ENCODE data around the gene DCAF16.
"Not testable (repeated sequence)": the region's sequence is repeated elsewhere in the genome, so short reads cannot be mapped to it uniquely, and the experiment has no call there.

DCAF16 gene

DNA sequence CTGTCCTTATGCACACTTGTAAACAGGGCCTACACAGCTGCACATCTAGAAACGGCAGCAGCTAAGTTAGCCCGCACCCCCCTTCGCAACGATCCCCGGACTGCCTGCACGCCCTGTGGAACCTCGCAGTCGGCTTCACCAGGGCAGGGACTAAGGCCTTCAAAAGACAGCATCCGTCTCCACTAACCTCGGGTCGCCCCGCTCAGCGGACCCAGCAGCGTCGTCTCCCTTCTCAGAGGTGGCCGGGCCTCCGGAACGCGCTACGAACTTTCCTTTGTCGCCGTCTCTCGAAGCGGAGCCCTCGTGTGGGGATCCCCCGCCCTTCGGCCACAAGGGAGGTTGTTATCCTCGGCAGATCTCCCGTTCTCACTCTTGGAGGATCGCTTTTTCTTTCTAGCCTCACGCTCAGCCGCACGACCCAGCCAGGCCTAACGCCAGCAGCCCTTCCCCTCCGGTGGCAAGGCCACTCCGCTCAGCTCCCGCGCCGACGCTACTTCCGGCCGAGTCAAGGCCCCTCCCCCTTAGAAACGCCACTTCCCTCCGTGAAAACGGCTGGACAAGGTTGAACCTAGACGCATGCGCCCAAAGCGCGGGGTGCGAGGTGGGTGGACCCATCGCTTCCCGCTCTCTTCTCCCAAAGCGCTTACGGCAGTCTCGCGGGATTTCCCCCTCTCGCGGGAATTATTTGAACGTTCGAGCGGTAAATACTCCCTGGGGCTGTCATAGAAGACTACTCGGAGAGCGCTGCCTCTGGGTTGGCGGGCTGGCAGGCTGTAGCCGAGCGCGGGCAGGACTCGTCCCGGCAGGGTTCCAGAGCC lies at the start of gene DCAF16, which contains the start of gene NCAPG:
Gene DCAF16 (minus strand): TSS at position 498 of the 818 bp plus-strand sequence. CDS start 6,616 bp downstream, outside the sequence.
Gene NCAPG (plus strand): TSS at position 720 of the 818 bp plus-strand sequence. CDS start 99 bp downstream, outside the sequence.
- DNase-seq (ENCODE audit: low read depth, low spot score), result peak; percentile 93
- H3K27ac ChIP-seq, result peak within 1 kb of the TSS; percentile 86

DNA sequence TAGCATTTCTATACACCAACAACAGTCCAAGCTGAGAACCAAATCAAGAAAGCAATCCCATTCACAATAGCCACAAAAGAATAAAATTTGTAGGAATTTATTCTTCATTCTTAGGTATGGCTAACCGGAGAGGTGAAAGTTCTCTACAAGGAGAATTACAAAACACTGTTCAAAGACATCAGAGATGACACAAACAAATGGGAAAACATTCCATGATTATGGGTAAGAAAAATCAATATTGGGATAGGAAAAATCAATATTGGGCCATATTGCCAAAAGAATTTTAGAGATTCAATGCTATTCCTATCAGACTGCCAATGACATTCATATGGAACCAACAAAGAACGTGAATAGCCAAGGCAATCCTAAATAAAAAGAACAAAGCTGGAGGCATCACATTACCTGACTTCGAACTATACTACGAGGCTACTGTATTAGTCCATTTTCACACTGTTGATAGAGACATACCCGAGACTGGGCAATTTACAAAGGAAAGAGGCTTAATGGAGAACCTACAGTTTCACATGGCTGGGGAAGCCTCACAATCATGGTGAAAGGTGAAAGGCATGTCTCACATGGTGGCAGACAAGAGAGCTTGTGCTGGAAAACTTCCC lies 49.3 kb upstream of the DCAF16 start:
- H3K27ac ChIP-seq, result no peak overlapping the region

DNA sequence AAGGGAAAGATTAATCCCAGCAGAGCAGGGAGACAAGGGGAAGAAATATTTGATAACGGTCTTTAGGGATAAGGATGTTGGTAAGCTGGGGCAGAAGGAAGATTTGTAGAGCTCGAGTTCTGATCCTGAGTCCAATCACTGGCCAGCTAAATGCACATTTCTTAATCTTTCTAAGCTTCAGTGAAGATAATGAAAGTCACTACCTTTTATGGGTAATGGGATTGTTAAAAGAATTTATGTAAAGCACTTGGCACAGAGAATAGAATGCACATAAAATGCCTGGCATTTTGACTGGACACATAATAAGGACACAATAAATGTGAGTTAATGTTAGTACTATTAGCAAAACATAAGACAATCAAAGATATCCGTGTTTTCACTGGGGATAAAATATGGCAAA lies 43.5 kb upstream of the DCAF16 start:
- DNase-seq (ENCODE audit: low read depth, low spot score), result no peak

More for the DNA sequence above, 49.3 kb upstream of the DCAF16 start:
- DNase-seq (ENCODE audit: low read depth, low spot score), result no peak

DNA sequence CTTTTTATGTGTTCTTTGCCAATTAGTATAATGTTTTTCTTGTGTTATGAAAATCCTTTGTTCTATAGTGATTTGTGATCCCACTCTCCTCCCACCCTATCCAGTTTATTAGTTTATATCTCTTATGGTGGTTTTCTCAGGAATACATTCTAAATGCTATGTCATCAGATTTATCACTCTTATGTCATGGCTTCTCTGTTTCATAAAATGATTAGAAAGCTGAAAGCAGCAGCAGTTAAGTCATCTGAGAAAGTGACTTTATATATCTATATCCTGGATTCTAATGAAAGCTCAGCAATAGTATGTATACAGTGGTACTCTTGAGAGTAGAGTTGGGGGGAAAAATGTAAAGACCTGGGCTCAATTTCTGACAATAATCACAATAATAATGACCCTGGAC lies 41.4 kb upstream of the DCAF16 start:
- H3K27ac ChIP-seq, result no peak overlapping the region
- DNase-seq (ENCODE audit: low read depth, low spot score), result no peak

More for the DNA sequence above, 43.5 kb upstream of the DCAF16 start:
- H3K27ac ChIP-seq, result no peak overlapping the region

DNA sequence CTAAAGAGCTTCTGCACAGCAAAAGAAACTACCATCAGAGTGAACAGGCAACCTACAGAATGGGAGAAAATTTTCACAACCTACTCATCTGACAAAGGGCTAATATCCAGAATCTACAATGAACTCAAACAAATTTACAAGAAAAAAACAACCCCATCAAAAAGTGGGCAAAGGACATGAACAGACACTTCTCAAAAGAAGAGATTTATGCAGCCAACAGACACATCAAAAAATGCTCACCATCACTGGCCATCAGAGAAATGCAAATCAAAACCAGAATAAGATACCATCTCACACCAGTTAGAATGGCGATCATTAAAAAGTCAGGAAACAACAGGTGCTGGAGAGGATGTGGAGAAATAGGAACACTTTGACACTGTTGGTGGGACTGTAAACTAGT lies 39.7 kb upstream of the DCAF16 start:
- not testable (repeated sequence) for H3K27ac ChIP-seq; DNase-seq (ENCODE audit: low read depth, low spot score)

DNA sequence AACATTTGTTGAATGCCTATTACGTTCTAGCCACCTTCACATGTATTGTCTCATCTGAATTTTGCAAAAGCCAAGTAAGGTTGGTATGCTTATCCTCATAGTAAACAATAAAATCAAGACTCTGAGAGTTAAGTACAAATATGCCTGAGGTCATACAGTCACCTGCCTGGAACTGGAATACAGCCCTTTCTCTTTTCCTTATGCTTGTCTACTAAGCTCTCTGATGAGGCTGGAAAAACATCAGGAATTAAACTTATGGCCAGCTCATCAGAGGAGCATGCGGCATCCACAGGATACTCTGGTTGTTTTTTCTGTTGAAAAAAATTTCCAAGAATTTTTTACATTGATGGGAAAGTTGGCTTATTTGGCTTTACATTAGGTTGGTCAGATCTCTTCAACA lies 35.7 kb upstream of the DCAF16 start:
- no peak overlapping the region for H3K27ac ChIP-seq

DNA sequence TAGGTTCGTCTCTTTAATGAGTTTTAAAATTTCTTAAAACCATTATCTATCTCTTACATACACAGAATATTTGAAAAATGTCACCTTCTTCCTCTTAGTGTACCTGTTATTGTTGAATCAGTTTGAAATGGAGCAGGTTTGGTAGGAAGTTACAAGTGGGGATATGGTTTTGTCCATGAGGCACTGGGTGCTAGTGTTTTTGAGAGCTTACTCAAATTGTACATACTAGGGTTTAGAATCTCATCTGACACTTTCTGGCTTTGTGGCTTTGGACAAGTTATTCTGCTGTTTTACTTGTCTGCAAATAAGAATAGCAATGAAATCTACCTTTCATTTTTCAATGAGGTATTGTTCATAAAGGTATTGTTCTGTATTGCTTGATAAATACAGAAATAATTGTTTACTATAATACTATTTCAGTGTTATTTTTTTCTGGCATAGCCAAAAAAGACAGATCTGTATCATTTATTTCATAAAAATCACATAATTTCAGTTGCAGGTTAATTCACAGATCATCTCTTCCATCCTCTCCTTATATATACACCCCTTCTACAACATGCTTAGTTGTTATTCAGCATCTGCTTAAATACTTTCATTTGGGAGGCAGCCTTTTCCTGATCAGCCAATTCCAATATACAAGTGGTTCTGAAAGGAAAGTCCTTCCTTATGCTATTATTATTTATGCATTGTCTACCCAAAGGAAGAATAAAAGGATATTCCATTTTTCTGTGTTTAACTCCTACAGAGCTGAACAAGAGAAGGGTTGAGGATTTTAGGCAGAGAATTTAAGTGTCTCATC lies 13.5 kb upstream of the DCAF16 start:
- DNase-seq (ENCODE audit: low read depth, low spot score), result no peak
- no peak overlapping the region for H3K27ac ChIP-seq

More for the DNA sequence above, 35.7 kb upstream of the DCAF16 start:
- peak; percentile 5 for DNase-seq (ENCODE audit: low read depth, low spot score)

DNA sequence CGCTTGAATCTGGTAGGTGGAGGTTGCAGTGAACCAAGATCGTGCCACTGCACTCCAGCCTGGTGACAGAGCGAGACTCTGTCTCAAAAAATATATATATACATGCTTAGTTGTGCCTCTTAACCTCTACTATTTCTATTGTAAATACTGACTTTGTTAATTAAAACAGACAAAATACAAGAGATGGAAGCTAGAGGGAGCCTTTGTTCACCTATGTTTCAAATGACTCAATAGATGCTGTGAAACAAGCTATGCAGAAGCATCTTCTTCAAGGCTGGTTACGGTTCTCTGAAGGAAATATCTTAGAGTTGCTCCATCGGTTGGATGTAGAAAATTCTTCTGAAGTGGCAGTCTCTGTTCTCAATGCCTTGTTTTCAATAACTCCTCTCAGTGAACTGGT lies 6.5 kb upstream of the DCAF16 start:
- no peak for DNase-seq (ENCODE audit: low read depth, low spot score)
- no peak overlapping the region for H3K27ac ChIP-seq

DNA sequence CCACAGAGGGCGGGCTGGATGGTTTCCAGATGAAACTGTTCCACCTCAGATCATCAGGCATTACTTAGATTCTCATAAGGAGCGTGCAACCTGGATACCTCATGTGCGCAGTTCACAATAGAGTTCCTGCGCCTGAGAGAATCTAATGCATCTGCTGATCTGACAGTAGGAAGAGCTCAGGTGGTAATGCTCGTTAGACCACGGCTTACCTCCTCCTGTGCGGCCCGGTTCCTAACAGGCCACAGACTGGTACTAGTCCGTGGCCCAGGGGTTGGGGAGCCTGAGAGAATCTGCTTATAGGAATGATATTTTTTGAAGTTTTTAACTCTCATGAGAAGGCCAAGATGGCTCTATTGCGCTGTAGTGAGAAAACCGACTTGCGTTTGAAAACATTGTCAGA lies 5.6 kb upstream of the DCAF16 start:
- DNase-seq (ENCODE audit: low read depth, low spot score), result no peak
- no peak overlapping the region for H3K27ac ChIP-seq

DNA sequence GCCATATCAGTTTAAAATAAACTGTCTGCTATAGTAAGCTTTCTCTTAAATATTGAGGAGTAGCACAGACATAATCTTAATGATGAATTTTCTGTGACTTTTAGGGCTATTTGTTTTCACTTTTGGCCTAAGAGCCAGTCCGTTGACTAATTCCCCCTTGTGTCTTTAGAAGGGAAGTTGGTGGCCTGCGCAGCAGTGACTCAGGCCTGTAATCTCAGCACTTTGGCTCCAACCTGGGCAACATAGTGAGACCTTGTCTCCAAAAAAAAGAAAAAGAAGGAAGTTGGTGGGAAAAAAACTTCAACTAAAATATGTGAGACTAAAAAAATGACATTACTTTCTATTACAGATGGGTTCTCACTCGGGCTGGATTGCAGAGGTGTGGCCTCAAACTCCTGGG lies 3.6 kb upstream of the DCAF16 start:
- no peak overlapping the region for H3K27ac ChIP-seq
- no peak for DNase-seq (ENCODE audit: low read depth, low spot score)

DNA sequence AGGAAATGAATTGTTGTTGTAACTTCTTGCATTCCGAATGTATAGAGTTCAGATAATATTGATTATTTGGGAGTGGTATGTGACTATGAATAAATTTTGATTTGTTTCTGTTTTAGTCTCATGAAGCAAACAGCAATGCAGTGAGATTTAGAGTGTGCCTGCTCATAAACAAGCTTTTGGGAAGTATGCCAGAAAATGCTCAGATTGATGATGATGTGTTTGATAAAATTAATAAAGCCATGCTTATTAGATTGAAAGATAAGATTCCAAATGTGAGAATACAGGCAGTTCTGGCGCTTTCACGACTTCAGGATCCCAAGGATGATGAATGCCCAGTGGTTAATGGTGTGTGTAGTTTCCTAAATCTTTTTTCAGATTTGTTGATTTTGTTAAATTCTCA lies 2.2 kb upstream of the DCAF16 start:
- H3K27ac ChIP-seq, result no peak overlapping the region

DNA sequence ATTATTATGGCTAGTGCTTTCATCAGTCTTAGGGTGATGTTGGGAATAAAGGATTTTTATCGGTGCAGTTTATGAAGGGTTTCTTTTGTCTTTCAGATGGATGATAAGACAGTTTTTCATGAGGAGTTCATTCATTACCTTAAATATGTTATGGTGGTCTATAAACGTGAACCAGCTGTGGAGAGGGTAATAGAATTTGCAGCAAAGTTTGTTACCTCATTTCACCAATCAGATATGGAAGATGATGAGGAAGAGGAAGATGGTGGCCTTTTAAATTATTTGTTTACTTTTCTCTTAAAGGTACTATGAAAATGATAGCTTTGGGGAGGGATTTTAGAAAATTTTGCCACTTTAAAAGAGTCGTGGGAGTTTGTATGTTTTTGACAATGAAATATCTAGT lies 1.6 kb upstream of the DCAF16 start:
- no peak overlapping the region for H3K27ac ChIP-seq
- no peak for DNase-seq (ENCODE audit: low read depth, low spot score)

More for the DNA sequence above, 2.2 kb upstream of the DCAF16 start:
- DNase-seq (ENCODE audit: low read depth, low spot score), result no peak

DNA sequence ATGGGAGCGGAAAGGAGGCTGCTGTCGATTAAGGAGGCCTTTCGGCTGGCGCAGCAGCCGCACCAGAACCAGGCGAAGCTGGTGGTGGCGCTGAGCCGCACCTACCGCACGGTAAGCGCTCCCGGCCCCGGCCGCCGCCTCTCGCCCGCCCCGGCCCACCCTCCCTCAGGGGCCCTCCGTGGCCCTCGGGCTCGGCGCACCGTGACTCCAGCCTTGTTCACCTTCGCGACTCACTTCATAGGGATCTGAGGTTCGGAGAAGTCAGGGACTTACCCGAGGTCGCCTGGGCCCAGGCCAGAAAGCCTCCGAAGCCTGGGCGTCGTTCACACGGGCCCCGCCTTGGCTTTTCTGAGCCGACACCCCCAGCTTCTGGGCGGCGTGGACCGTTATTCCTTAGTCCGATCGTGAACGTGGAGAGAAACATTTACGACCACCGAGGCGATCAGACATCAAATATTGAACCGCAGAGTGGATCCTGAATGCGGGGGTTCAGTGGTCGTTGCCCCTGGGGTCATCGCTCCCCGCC lies 584 bp upstream of the DCAF16 start:
- no peak for DNase-seq (ENCODE audit: low read depth, low spot score)
- H3K27ac ChIP-seq, result peak overlapping the region; percentile 86

DNA sequence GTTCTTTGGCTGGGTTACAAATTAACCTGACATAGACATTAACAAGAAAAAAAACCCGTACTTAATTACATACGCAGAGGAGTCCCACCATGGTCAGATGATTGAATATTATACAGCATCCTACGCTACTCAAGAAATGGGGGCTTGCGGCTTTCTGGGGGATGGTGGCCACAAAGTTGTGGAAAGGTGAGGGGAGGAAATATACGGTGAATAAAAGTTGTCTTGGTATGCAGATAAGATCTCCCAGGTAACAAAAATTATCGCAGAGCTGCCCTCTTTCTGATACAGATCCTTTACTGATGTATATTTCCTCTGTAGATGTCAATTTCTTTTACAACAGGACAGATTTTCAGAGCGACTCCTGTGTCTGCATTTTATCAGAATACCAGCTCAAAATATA lies 890 bp downstream of the DCAF16 start:
- no peak for DNase-seq (ENCODE audit: low read depth, low spot score)
- H3K27ac ChIP-seq, result peak overlapping the region; percentile 86

DNA sequence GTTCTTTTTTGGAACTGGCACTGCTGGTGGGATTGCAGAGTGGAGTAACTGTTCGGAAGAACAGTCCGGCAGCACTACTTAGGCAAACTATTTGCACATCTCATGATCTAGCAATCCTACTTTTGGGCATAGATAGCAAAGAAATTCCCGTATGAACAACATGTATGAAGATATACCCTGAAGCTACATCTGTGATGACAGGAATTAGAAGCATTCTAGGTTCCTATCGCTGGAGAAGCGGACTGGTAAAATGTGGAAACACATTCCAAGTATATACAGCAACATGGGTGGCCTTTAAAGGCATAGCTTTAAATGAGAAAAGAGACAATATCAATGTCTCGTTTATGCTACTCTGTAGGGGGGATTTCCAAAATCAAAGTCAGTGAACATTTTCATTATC lies 3.1 kb downstream of the DCAF16 start:
- DNase-seq (ENCODE audit: low read depth, low spot score), result no peak
- H3K27ac ChIP-seq, result no peak overlapping the region

DNA sequence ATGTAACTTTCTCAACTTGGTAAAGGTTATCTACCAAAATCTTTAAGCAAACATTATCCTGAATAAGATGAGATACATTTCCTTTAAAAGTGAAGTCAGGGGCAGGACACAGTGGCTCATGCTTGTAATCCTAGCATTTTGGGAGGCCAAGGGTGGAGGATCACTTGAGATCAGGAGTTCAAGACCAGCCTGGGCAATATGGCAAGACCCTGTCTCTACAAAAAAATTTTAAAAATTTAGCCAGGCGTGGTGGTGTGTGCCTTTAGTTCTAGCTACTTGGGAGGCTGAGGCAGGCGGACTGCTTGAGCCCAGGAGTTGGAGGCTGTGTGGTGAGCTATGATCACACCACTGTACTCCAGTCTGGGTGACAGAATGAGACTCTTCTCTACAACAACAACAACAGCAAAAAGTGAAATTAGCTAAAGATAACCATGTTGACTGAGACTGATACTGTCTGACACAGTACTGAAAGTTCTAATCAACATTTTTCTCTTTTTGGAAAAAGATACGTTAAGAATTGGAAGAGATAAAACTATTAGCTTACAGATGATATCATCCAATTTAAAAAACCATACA lies 4.9 kb downstream of the DCAF16 start:
- DNase-seq (ENCODE audit: low read depth, low spot score), result no peak
- no peak overlapping the region for H3K27ac ChIP-seq

DNA sequence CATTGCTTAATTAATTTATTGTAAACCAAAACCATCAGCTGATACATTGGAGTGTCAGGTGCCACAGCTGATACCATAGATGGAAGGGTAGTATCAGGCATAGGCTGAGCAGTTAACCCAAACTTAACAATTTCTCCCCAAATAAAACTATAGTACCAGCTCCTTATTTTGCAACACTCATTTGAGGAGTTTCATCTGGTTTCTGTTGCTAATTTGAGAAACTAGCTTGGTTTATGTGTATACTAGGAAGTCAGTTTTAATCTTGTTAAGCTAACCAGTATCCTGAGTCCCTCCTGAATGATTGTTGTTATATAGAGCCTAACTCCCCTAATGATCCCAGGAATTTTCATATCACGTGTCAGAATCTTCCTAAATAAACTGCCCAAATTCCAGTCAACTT lies 12.7 kb downstream of the DCAF16 start:
- no peak for DNase-seq (ENCODE audit: low read depth, low spot score)
- H3K27ac ChIP-seq, result no peak overlapping the region

DNA sequence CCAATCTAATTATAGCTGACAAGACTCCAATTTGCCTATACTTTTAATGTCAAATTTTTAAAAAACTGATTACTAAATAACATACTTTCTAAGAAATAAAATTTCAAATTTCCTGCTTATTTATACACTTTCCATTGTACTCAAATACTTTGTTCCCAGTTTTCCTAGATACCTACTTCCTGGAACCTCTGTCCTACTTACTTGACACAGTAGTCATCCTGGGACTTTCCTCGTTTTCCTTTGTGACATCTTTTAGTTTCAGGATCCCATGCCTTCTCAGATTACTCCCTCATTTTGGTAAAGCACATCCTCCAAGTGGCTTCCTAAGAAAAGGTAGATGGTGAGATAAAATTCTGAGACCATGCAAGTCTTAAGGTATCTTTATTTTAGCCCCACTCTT lies 15.8 kb downstream of the DCAF16 start:
- no peak overlapping the region for H3K27ac ChIP-seq
- no peak for DNase-seq (ENCODE audit: low read depth, low spot score)

DNA sequence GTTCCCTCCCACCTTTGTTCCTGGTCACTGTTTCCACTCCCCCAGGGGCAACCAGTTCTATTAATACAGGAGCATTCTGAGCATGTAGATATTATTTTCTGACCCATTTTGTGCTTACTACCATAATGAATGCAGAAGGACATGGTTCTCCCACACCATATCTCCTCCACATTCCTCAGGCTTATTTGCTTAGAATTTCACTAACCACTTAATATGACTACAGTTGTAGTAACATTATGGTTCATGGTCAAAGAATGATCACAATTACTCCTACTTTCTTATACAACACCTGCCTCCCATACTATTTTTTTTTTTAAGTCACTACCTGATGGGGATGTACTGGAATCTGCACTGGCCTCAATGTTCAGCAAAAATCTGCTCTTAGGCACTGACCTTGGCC lies 21.6 kb downstream of the DCAF16 start:
- DNase-seq (ENCODE audit: low read depth, low spot score), result no peak
- H3K27ac ChIP-seq, result no peak overlapping the region

DNA sequence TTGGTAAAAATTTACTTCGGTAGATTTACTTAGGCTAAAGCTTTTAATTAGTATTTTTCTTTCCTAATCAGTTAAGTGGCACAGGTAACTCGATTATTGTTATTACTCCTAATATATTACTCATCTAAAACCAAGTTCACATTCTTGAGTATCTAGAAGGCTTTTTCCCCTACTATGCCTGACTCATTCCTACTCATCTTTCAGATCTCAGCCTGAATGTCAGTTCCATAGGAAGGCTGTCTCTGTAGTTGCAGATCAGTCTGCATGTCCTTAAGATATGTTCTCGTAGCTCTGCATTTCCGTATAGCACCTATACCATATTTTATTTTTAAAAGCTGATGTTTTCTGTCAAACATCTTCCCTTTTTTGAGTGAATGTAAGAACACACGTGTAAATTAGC lies 23.2 kb downstream of the DCAF16 start:
- H3K27ac ChIP-seq, result no peak overlapping the region
- no peak for DNase-seq (ENCODE audit: low read depth, low spot score)

Measured in epithelial cell of prostate (primary cell).